Karpas-422 (cell line): ENCODE measurements around the gene NUP210. TPM values are rescaled to one million over a fixed set of nuclear protein-coding genes. Genes with fewer than 3 reads are reported as not detected.

Experiments used
- DNase-seq: peaks from one replicate; pipeline ENCODE4 v3.0.0-alpha.2; 2015
- H2AFZ ChIP-seq: fragments of 200-600 bp; sonication (generic); 2 replicates; pipeline ENCODE4 v1.6.1; 2014; ENCODE audit warnings: antibody characterized with exemption, low read length, mixed read lengths
- H3K27ac ChIP-seq: fragments of 200-600 bp; sonication (generic); 2 replicates; pipeline ENCODE4 v1.5.1; 2014; ENCODE audit warnings: mild to moderate bottlenecking, low read length, moderate library complexity
- H3K27me3 ChIP-seq: fragments of 200-600 bp; sonication (generic); 2 replicates; pipeline ENCODE4 v1.6.1; 2014; ENCODE audit warnings: low read length, mixed read lengths
- H3K36me3 ChIP-seq: fragments of 200-600 bp; sonication (generic); 2 replicates; pipeline ENCODE4 v1.6.1; 2014; ENCODE audit warnings: low read length, mixed read lengths; ENCODE audit not compliant: insufficient read depth
- H3K4me1 ChIP-seq: fragments of 200-600 bp; sonication (generic); 2 replicates; pipeline ENCODE4 v1.6.1; 2014; ENCODE audit warnings: mild to moderate bottlenecking, low read length, mixed read lengths
- H3K4me2 ChIP-seq: fragments of 200-600 bp; sonication (generic); 2 replicates; pipeline ENCODE4 v1.6.1; 2014; ENCODE audit warnings: low read length, low read depth, mild to moderate bottlenecking; ENCODE audit not compliant: poor library complexity, severe bottlenecking
- H3K4me3 ChIP-seq: fragments of 200-600 bp; sonication (generic); 2 replicates; pipeline ENCODE4 v1.5.1; 2014; ENCODE audit warnings: mild to moderate bottlenecking, antibody characterized with exemption, low read length, mixed read lengths
- H3K79me2 ChIP-seq: fragments of 200-600 bp; sonication (generic); 2 replicates; pipeline ENCODE4 v1.6.1; 2014; ENCODE audit warnings: mild to moderate bottlenecking, low read length, mixed read lengths
- H3K9ac ChIP-seq: fragments of 200-600 bp; sonication (generic); 2 replicates; pipeline ENCODE4 v1.6.0; 2014; ENCODE audit warnings: low read length
- H3K9me2 ChIP-seq: fragments of 200-600 bp; sonication (generic), shearing (Covaris generic); replicated peaks from 2 replicates; pipeline ENCODE4 v1.6.0; 2014; ENCODE audit warnings: mild to moderate bottlenecking, low read length, moderate library complexity; ENCODE audit not compliant: insufficient read depth
- H3K9me3 ChIP-seq: fragments of 300-700, 200-600 bp; sonication (generic); 2 replicates; pipeline ENCODE4 v1.6.1; 2014; ENCODE audit warnings: low read length, mixed read lengths
- H4K20me1 ChIP-seq: fragments of 200-600 bp; sonication (generic); 2 replicates; pipeline ENCODE4 v1.6.1; 2014; ENCODE audit warnings: mild to moderate bottlenecking, antibody characterized with exemption, low read length, low read depth; ENCODE audit not compliant: insufficient read depth
- total RNA-seq: library from RNA; depleted of rRNA; stranded (reverse); fragments of >200 nt; shearing (Covaris generic); gene quantifications from 2 replicates; pipeline ENCODE4 v1.2.3, GENCODE V29; 2014; ENCODE audit warnings: low replicate concordance

The NUP210 gene
- total RNA-seq, 1 experiment from 2014 or later = 87.7 TPM

DNA sequence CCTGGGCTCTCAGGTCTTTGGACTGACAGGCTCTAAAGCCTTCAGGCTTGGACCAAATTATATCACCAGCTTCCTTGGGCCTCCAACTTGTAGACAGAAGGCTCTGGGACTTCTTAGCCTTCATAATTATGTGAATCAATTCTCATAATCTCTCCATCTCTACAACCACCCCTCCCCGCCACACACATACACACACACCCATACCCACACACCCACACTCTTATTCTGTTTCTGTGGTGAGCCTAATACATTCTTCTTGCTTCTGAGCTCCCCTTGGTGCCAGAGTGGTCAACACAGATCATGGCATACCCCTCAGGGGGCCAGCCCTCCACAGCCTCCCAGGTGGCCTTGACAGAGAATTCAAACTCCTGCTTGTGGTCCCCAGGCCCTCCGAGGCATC is 5.6 kb upstream of the NUP210 start:
- Histone ChIP-seq H3K27ac (no peak overlapping the region), H3K9ac (no peak overlapping the region), H3K4me2 (no peak overlapping the region), H2AFZ (no peak overlapping the region), H3K4me1 (peaks cover 13% of the 10 kb centered on the region), H3K79me2 (no peaks in the 10 kb centered on the region), H3K4me3 (no peak overlapping the region), H3K27me3 (no peaks in the 10 kb centered on the region), H3K9me2 (no peaks in the 10 kb centered on the region), H4K20me1 (no peaks in the 10 kb centered on the region), H3K9me3 (no peaks in the 10 kb centered on the region), H3K36me3 (no peaks in the 10 kb centered on the region)
- DNase-seq = no peak

DNA sequence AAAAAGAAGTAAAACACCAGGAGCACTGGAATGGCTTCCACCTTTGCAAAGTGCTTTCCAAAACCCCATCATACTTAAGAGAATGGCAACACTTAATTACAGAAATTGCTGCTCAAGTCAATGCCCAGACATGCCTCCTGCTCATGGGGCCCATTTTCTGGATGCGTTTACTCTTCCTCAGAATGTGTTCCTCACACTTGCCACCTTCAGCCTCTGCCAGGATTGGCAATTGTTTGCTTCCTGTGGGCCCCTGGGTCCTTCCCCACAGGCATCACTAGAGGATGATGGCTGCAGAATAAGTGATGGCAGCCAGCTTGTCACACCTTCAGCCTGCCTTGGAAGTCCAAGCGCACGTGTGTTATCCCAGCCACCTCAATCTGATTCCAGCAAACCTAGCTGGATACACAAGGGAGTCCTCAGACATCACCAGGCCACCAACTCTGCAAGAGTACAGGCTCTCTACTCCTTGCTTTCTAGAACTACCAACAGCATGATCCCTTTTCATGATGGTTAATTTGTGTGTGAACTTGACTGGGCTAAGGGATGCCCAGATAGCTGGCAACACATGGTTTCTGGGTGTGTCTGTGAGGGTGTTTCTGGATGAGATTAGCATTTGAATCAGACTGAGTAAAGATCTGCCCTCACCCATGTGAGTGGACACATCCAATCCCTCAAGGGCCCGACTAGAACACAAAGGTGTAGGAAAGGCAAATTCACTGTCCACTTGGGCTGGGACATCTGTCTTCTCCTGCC is 4.9 kb upstream of the NUP210 start:
- H3K4me3 ChIP-seq = no peak overlapping the region
- peaks cover 17% of the 10 kb centered on the region for H3K4me1 ChIP-seq
- H3K36me3 ChIP-seq = no peaks in the 10 kb centered on the region
- no peaks in the 10 kb centered on the region for H3K9me2 ChIP-seq
- no peaks in the 10 kb centered on the region; the same call in 1 of the 2 replicates for H3K79me2 ChIP-seq
- H3K27me3 ChIP-seq = no peaks in the 10 kb centered on the region
- no peak overlapping the region for H3K27ac ChIP-seq
- no peak overlapping the region for H3K4me2 ChIP-seq
- H4K20me1 ChIP-seq = no peaks in the 10 kb centered on the region
- no peak overlapping the region for H2AFZ ChIP-seq
- no peak for DNase-seq
- H3K9ac ChIP-seq = no peak overlapping the region
- no peaks in the 10 kb centered on the region for H3K9me3 ChIP-seq

DNA sequence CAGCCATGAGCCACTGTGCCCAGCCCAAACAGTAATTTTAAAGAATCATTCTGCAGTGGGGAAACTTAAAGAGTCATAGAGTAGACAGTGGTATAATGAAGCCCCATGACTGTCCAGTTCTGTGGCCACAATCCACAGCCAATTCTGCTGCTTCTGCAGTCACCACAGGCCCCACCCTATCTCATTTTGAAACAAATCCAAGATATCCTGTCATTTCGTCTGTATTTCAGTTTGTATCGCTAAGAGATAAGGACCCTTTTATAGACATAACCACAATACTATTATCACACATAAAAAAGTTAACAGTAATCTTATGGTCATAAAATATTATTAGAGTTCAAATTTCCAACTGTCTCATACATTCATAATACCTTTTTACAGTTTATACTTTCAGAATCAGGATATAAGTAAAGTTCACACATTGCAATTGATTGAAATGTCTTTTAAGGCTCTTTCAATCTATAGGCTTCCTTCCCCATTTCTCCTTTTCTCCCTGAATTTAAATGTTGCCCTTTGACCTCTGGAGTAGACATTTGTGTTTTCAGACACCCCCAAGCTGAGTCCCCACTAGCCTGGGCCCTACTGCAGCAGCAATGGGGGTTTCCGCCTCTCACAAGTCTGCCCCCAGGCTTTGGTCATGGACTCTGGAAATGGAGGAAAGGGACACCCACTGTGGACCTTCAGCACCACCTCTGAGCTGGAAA is 4.2 kb upstream of the NUP210 start:
- Histone ChIP-seq H3K79me2 (peaks cover 4% of the 10 kb centered on the region), H3K4me1 (peaks cover 17% of the 10 kb centered on the region)

DNA sequence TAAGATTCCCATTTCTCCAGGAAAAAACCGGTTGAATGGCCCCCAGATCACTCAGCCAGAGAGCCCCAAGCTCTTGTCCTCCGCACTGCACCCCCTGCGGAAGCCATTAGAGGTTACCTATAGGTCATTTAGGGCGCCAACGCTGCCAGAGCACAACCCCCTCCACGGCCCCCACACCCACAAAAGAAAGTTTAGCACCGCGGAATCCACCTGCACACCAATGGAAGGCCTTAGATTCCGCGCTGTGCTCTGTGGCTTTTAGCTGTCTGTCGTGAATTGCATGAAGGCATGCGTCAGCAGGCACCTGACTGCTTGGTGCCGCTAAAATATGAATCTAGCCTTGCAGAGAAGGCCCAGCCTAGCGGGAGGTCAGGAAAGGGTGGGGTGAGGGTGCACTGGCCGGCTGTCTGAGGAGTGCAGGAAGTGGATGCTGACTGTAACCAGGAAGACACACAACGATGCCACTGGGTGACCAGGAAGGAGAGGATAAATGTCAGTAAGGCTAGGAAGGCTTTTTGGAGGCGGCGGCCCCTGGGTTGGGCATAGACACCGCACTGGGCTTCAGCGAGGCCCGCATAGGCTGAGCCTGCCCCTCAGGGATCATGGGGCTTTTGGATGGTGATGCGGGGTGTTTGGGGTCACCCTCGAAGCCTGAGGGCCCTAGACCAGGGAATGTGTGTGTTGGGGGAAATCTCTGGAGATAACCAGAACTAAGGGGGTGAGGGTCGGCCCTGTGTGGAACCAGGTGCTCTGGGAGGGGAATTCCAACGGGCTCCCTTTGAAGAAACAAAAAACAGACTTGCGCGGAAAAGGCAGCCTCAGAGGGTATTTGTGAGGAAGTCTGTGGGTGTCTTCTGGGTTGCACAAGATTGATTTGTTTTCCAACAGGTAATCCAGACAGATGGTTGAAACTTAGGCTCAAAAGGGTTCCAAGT is 976 bp upstream of the NUP210 start:
- Histone ChIP-seq H3K27me3 (no peaks in the 10 kb centered on the region), H3K9me3 (no peaks in the 10 kb centered on the region), H3K9me2 (no peaks in the 10 kb centered on the region), H3K4me3 (peak overlapping the region; percentile 79), H3K9ac (peak overlapping the region; percentile 91), H3K4me2 (peak overlapping the region; percentile 95), H3K79me2 (peaks cover 36% of the 10 kb centered on the region), H3K4me1 (peaks cover 42% of the 10 kb centered on the region), H3K27ac (peak overlapping the region; percentile 56), H3K36me3 (peaks cover 21% of the 10 kb centered on the region), H4K20me1 (peaks cover 10% of the 10 kb centered on the region), H2AFZ (peak overlapping the region; percentile 44; the same call in 1 of the 2 replicates)
- peak; percentile 71 for DNase-seq

More for the DNA sequence above, 4.2 kb upstream of the NUP210 start:
- Histone ChIP-seq H2AFZ (no peak overlapping the region), H3K4me3 (no peak overlapping the region), H3K36me3 (no peaks in the 10 kb centered on the region), H3K4me2 (no peak overlapping the region), H3K9me3 (no peaks in the 10 kb centered on the region), H3K9me2 (no peaks in the 10 kb centered on the region), H3K9ac (no peak overlapping the region), H4K20me1 (no peaks in the 10 kb centered on the region), H3K27ac (no peak overlapping the region), H3K27me3 (no peaks in the 10 kb centered on the region)
- no peak for DNase-seq

DNA sequence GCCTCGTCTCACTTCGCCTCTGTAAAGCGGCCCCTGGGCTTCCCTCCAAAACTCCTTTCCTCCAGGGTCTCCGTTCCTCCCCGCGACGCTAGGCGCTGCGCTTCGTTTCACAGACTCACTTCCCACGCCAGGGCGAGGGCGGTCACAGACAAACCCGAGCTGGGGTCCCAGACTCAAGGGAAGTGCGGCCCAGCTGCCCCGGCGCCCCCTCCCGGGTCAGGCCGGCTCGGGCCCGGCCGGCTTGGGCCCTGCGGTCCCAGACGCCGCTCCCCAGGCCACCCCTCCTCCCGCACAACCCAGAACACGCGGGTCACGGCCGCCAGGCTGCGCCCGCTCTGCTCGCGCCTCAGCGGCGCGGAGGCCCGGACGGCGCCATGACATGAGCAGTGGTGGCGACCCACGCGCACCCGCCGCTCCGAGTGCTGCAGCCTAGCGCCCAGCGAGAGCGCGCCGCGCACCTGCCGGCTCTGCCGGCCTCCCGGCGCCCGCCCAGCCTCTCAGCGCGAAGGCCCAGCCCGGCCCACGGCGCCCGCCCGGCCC is 547 bp downstream of the NUP210 start:
- peaks cover 15% of the 10 kb centered on the region for H4K20me1 ChIP-seq
- peak overlapping the region; percentile 96 for H3K9ac ChIP-seq
- H2AFZ ChIP-seq = no peak overlapping the region
- H3K9me2 ChIP-seq = no peaks in the 10 kb centered on the region
- H3K4me1 ChIP-seq = peaks cover 57% of the 10 kb centered on the region
- no peaks in the 10 kb centered on the region for H3K9me3 ChIP-seq
- no peaks in the 10 kb centered on the region for H3K27me3 ChIP-seq
- H3K4me2 ChIP-seq = peak overlapping the region; percentile 99
- H3K27ac ChIP-seq = peak overlapping the region; percentile 84
- DNase-seq = peak; percentile 72
- H3K4me3 ChIP-seq = peak overlapping the region; percentile 92
- peaks cover 21% of the 10 kb centered on the region for H3K36me3 ChIP-seq
- H3K79me2 ChIP-seq = peaks cover 51% of the 10 kb centered on the region

DNA sequence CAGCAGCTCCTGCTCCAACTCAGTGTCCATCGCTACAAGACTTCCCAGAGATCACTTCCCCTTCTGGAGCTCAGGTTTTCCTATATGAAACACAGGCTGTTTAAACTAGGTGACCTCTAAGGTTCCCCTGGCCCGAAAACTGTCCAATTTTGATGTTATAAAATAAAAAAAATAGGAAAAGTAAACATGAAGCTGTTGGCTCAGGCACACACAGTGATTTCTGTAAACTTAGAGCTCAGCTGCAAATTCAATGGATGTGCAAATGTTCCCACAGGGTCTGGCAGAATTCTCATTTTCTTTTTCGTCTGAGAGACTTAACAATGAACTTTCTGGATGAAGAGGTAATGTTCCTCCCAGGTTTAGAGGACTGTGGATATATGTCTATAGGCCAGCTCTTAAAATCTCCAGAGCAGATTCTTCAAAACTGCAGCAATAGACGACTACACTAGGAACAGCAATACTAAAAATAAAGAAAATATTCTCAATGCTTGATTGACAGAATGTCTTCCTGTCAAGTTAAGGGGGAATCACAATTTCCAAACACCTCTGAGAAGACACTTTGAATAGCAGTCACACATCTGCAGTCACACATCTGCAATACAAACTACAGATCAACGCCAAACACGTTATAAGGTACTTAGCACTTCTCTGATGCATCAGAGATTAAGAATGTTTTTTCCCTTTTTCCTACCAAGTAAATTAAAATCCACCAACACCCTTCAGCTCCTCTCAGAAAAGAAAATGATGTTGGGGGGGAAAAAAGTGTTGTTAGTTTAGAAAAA is 2.8 kb downstream of the NUP210 start:
- peak; percentile 46 for DNase-seq

DNA sequence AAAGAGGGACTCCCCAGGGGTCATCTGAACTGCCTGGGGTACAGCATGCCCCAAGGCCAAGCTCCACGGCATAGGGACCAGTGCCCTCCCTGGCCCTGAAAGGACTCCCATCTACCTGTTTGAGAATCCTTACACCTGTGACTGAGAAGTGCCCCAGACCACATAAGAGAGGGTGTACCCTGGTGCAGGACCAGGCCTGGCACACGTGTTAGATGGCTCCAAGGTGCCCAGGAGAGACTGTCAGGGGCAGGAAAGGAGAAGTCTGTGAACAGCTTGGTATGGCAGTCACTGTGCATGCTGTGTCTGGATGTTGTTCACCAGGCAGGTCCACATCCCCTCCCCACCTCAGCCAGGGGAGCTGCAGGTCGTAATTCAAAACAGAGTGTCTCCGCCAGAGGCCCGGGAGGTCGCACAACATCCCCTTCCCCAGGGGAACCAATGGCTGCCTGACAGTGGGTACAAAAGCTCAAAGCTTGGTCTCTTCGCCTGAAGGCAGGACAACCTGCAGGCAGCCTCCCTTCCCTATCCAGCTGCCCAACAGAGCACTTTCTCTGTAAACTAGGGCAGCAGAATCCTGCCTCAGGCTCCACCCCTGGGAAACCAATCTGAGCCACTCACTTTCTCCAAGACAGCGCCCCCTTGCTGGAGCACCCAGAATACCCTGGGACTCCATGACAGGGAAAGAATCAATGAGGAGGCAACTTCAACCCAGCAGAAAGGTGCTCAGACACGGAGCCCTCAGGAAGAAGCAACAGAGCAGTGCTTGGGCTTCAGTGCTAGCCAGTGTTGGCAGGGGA is 3.9 kb downstream of the NUP210 start:
- H3K27me3 ChIP-seq = no peaks in the 10 kb centered on the region
- peak overlapping the region; percentile 99 for H3K4me2 ChIP-seq
- H3K36me3 ChIP-seq = peaks cover 26% of the 10 kb centered on the region
- H3K9me3 ChIP-seq = no peaks in the 10 kb centered on the region
- H3K9ac ChIP-seq = peak overlapping the region; percentile 96
- peak overlapping the region; percentile 92; the same call in 1 of the 2 replicates for H3K4me3 ChIP-seq
- DNase-seq = peak; percentile 59
- no peak overlapping the region for H2AFZ ChIP-seq
- H3K4me1 ChIP-seq = peaks cover 65% of the 10 kb centered on the region
- no peaks in the 10 kb centered on the region for H3K9me2 ChIP-seq
- H3K79me2 ChIP-seq = peaks cover 82% of the 10 kb centered on the region
- H3K27ac ChIP-seq = peak overlapping the region; percentile 84
- H4K20me1 ChIP-seq = peaks cover 15% of the 10 kb centered on the region

More for the DNA sequence above, 2.8 kb downstream of the NUP210 start:
- Histone ChIP-seq H3K79me2 (peaks cover 72% of the 10 kb centered on the region), H4K20me1 (peaks cover 15% of the 10 kb centered on the region), H3K36me3 (peaks cover 24% of the 10 kb centered on the region), H3K9ac (peak overlapping the region; percentile 96), H3K9me2 (no peaks in the 10 kb centered on the region), H3K27me3 (no peaks in the 10 kb centered on the region), H2AFZ (no peak overlapping the region), H3K4me1 (peaks cover 66% of the 10 kb centered on the region), H3K27ac (peak overlapping the region; percentile 84), H3K9me3 (no peaks in the 10 kb centered on the region), H3K4me2 (peak overlapping the region; percentile 99), H3K4me3 (peak overlapping the region; percentile 92)
